Measurements from ENCODE around the gene GRAMD1A. TPM values are rescaled to one million over a fixed set of nuclear protein-coding genes. Genes with fewer than 3 reads are reported as not detected.

The GRAMD1A gene
- total RNA-seq, 1 donor from 2014 or later, result 67.9 TPM

DNA sequence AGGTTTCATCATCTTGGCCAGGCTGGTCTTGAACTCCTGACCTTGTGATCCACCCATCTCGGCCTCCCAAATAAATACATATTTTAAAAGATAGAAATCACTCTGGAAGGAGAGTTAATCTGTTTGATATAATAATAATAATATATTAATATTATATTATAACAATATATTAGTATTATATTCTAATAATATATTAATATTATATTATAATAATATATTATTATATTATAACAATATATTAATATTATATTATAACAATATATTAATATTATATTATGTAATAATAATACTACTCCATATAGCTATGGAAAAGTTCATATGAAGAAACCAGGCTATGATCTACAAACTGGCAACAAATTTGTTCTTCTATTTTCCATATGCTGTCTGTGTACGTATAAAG is 58.2 kb downstream of the GRAMD1A start:
- Mint-ChIP-seq H3K27ac (ENCODE audit: unreplicated experiment) (no peak overlapping the region), H3K9me3 (ENCODE audit: low read depth) (no peaks in the 10 kb centered on the region), H3K27me3 (ENCODE audit: low read depth) (peaks cover 19% of the 10 kb centered on the region), H3K36me3 (ENCODE audit: low read depth) (no peaks in the 10 kb centered on the region), H3K4me1 (ENCODE audit: low read depth) (no peaks in the 10 kb centered on the region), H3K4me3 (ENCODE audit: unreplicated experiment) (no peak overlapping the region)
- TF ChIP-seq, protein P1, sequence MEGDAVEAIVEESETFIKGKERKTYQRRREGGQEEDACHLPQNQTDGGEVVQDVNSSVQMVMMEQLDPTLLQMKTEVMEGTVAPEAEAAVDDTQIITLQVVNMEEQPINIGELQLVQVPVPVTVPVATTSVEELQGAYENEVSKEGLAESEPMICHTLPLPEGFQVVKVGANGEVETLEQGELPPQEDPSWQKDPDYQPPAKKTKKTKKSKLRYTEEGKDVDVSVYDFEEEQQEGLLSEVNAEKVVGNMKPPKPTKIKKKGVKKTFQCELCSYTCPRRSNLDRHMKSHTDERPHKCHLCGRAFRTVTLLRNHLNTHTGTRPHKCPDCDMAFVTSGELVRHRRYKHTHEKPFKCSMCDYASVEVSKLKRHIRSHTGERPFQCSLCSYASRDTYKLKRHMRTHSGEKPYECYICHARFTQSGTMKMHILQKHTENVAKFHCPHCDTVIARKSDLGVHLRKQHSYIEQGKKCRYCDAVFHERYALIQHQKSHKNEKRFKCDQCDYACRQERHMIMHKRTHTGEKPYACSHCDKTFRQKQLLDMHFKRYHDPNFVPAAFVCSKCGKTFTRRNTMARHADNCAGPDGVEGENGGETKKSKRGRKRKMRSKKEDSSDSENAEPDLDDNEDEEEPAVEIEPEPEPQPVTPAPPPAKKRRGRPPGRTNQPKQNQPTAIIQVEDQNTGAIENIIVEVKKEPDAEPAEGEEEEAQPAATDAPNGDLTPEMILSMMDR (IDR thresholded peaks at IDR 0.05), result no peak
- no peak for DNase-seq (ENCODE audit: low spot score)

DNA sequence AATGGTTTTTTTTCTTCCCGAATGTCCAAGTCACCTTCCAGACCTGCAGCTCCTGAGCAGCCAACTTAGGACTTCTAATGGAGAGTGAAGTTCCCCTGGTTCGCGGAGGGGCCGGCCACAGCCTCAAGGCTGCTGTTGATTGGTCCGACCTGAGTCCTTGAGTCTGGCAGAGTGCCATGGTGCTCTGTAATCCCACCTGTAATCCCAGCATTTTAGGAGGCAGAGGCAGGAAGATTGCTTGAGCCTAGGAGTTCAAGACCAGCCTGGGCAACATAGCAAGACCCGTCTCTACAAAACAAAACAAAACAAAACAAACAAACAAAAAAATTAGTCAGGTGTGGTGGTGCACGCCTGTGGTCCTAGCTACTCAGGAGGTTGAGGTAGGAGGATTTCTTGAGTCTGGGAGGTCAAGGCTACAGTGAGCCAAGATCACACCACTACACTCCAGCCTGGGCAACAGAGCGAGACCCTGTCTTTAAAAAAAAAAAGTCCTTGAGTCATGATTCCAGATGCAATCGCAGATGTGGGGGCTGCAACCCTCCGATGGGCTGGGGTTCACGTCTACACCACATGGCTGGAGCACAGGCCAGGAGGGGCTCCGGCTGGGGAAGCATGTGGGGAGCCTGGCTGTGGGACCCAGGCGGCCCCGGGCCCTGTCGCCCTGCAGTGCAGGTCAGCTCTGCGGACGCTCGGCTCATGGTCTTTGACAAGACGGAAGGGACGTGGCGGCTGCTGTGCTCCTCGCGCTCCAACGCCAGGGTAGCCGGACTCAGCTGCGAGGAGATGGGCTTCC is 59.1 kb downstream of the GRAMD1A start:
- no peaks in the 10 kb centered on the region for H3K36me3 Mint-ChIP-seq (ENCODE audit: low read depth)
- no peak overlapping the region for H3K27ac Mint-ChIP-seq (ENCODE audit: unreplicated experiment)
- no peaks in the 10 kb centered on the region for H3K4me1 Mint-ChIP-seq (ENCODE audit: low read depth)
- H3K27me3 Mint-ChIP-seq (ENCODE audit: low read depth), result peaks cover 27% of the 10 kb centered on the region
- DNase-seq (ENCODE audit: low spot score), result no peak
- TF ChIP-seq, protein P1 (IDR thresholded peaks at IDR 0.05), result no peak
- no peaks in the 10 kb centered on the region for H3K9me3 Mint-ChIP-seq (ENCODE audit: low read depth)
- H3K4me3 Mint-ChIP-seq (ENCODE audit: unreplicated experiment), result no peak overlapping the region

DNA sequence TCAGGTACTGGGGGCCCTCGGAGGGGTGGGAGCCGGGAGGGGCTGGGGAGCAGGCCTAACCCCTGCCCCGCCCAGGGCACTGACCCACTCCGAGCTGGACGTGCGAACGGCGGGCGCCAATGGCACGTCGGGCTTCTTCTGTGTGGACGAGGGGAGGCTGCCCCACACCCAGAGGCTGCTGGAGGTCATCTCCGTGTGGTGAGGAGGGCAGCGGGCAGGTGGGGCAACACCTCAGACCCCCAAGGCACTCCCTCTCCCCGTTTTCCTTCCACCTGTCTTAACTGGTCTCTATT is 59.6 kb downstream of the GRAMD1A start:
- no peak overlapping the region for H3K4me3 Mint-ChIP-seq (ENCODE audit: unreplicated experiment)
- H3K4me1 Mint-ChIP-seq (ENCODE audit: low read depth), result no peaks in the 10 kb centered on the region
- H3K36me3 Mint-ChIP-seq (ENCODE audit: low read depth), result no peaks in the 10 kb centered on the region
- no peak for DNase-seq (ENCODE audit: low spot score)
- peaks cover 27% of the 10 kb centered on the region for H3K27me3 Mint-ChIP-seq (ENCODE audit: low read depth)
- TF ChIP-seq, protein P1 (IDR thresholded peaks at IDR 0.05), result no peak
- H3K27ac Mint-ChIP-seq (ENCODE audit: unreplicated experiment), result no peak overlapping the region
- H3K9me3 Mint-ChIP-seq (ENCODE audit: low read depth), result no peaks in the 10 kb centered on the region

DNA sequence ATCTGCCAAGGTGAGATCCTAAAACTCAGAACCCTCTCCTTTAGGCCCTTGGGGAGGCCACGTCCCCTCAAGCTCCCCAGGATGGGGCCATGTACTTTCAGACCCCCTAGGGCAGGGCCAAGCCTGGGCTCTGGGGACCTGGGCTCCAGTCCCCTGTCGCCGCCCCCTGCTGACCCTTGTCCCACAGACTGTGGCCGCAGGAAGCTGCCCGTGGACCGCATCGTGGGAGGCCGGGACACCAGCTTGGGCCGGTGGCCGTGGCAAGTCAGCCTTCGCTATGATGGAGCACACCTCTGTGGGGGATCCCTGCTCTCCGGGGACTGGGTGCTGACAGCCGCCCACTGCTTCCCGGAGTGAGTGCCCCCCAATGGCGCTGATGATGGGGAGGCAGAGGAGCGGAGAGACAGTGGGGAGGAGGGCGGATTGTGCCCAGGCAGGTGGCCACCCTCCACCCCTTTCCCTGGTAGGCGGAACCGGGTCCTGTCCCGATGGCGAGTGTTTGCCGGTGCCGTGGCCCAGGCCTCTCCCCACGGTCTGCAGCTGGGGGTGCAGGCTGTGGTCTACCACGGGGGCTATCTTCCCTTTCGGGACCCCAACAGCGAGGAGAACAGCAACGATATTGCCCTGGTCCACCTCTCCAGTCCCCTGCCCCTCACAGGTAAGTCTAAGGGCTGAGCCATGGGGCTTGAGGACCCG is 60.2 kb downstream of the GRAMD1A start:
- Mint-ChIP-seq H3K27me3 (ENCODE audit: low read depth) (peaks cover 27% of the 10 kb centered on the region), H3K36me3 (ENCODE audit: low read depth) (no peaks in the 10 kb centered on the region), H3K27ac (ENCODE audit: unreplicated experiment) (no peak overlapping the region), H3K4me3 (ENCODE audit: unreplicated experiment) (no peak overlapping the region), H3K4me1 (ENCODE audit: low read depth) (no peaks in the 10 kb centered on the region), H3K9me3 (ENCODE audit: low read depth) (no peaks in the 10 kb centered on the region)
- DNase-seq (ENCODE audit: low spot score), result no peak
- TF ChIP-seq, protein P1 (IDR thresholded peaks at IDR 0.05), result no peak

DNA sequence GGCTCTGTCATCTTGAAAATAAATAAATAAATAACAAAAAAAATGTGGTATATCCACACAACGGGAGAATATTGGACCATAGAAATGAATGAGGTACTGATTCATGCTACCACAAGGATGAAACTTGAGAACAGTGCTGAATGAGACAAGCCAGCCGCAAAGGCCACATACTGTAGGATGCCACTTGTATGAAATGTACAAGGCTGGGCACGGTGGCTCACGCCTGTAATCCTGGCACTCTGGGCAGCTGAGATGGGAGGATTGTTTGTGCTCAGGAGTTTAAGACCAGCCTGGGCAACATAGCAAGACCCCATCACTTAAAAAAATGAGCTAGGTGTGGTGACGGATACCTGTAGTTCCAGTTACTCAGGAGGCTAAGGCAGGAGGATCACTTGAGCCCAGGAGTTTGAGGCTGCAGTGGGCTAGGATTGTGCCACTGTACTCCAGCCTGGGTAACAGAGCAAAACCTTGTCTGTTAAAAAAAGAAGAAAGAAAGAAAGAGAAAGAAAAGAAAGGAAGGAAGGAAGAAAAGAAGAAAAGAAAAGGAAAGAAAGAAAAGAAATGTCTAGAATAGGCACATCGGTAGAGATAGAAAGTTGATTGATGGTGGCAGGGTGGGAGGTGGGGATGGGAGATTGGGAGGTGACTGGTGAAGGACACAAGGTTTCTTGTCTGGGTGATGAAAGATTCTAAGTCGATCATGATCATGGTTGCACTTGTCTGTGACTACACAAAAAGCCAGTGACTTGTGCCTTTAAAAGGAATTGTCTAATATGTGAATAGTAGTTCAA is 61.7 kb downstream of the GRAMD1A start:
- peaks cover 15% of the 10 kb centered on the region for H3K27me3 Mint-ChIP-seq (ENCODE audit: low read depth)
- no peaks in the 10 kb centered on the region for H3K4me1 Mint-ChIP-seq (ENCODE audit: low read depth)
- no peaks in the 10 kb centered on the region for H3K36me3 Mint-ChIP-seq (ENCODE audit: low read depth)
- H3K9me3 Mint-ChIP-seq (ENCODE audit: low read depth), result no peaks in the 10 kb centered on the region
- TF ChIP-seq, protein P1 (IDR thresholded peaks at IDR 0.05), result no peak
- no peak overlapping the region for H3K4me3 Mint-ChIP-seq (ENCODE audit: unreplicated experiment)
- no peak for DNase-seq (ENCODE audit: low spot score)
- no peak overlapping the region for H3K27ac Mint-ChIP-seq (ENCODE audit: unreplicated experiment)

Measured in chondrocyte (in vitro differentiated cells).